Adrenal gland (tissue), 19 donors: ENCODE measurements around the gene PTRHD1. TPM values are rescaled to one million over a fixed set of nuclear protein-coding genes. Genes with fewer than 3 reads are reported as not detected.

Experiments used
- DNase-seq, 7 donors: peaks; one replicate each; pipeline ENCODE4 v3.0.0-alpha.2; 2019 to 2020
- H3K27ac ChIP-seq, 5 donors: fragments of 200-600 bp; sonication (generic) in 4 of 5; 1 replicate in 3 of 5; 2 replicates in 2 of 5; pipeline versions ENCODE4 v1.5.1 to v1.8.0; 2016 to 2020; ENCODE audit warnings: mild to moderate bottlenecking in 1 of 5
- H3K27me3 ChIP-seq: fragments of 200-600 bp; 2 replicates; pipeline ENCODE4 v1.8.0; 2021
- H3K36me3 ChIP-seq, 2 donors: fragments of 200-600 bp; replicated peaks in 1 of 2; 1 replicate in 1 of 2; 2 replicates in 1 of 2; pipeline versions ENCODE4 v1.5.1 to v1.8.0; 2018 to 2022
- H3K4me1 ChIP-seq, 2 donors: fragments of 200-600 bp; replicated peaks in 1 of 2; 1 replicate in 1 of 2; 2 replicates in 1 of 2; pipeline versions ENCODE4 v1.5.1 to v1.8.0; 2018 to 2021
- H3K4me3 ChIP-seq, 4 donors: fragments of 200-600 bp; sonication (generic) in 3 of 4; one replicate each; pipeline ENCODE4 v1.5.1; 2016 to 2018
- H3K9me3 ChIP-seq, 3 donors: fragments of 200-600 bp; sonication (generic) in 1 of 3; replicated peaks in 1 of 3; 1 replicate in 2 of 3; 2 replicates in 1 of 3; pipeline versions ENCODE4 v1.5.1 to v1.8.0; 2016 to 2021
- POLR2A ChIP-seq, 2 donors: fragments of 450-650 bp; IDR thresholded peaks; one replicate each; pipeline ENCODE4 v1.6.1; 2017; ENCODE audit warnings: antibody characterized with exemption in 2 of 2, mild to moderate bottlenecking in 2 of 2, moderate library complexity in 1 of 2
- WGBS, 4 donors: extraction: QIAGEN DNeasy Blood & Tissue Kit in 2 of 4; methylation state at CpG; one replicate each; pipeline versions ENCODE4 v1.1.5 to v1.1.7; 2013 to 2017; 5-methylcytosine and 5-hydroxymethylcytosine counted together
- intact Hi-C, 2 donors: fragments of 100-400 bp; cut with DNase I; formaldehyde crosslinking; loops; one replicate each; pipeline versions ENCODE4 v1.14.1 to v1.15.0; 2022 to 2023
- long read RNA-seq, 10 donors: library from polyadenylated mRNA in 3 of 10; unstranded in 2 of 10; stranded (forward) in 1 of 10; transcript quantifications; one replicate each; pipeline ENCODE4 v2.0.0 and lab custom pipeline, GENCODE V29; 2021 to 2026
- polyA plus RNA-seq, 3 donors: library from polyadenylated mRNA; stranded (reverse); fragments of 200-250 nt in 2 of 3; fragments of 350-450 nt in 1 of 3; fragmentation: Illumina TruSeq in 1 of 3; extraction: RNeasy Lipid Tissue Mini Kit (QIAGEN cat#74804) in 1 of 3; gene quantifications; one replicate each; pipeline ENCODE4 v1.2.3, GENCODE V29; 2013 to 2014
- total RNA-seq, 9 donors: library from RNA; depleted of rRNA in 4 of 9; stranded (reverse); fragments of >200 nt in 4 of 9; fragments of 120-200 nt in 1 of 9; fragmentation: NEBNext Ultra II Directional in 1 of 9; extraction: Animal tissue kit (Norgen Biotek cat#: 25700) in 1 of 9; gene quantifications; one replicate each; pipeline versions ENCODE4 v1.1.0 to v1.2.4, GENCODE V29; 2013 to 2023
- TF ChIP-seq, protein P1 (sequence below), 6 experiments: fragments of 450-650 bp in 4 of 6; fragments of 200-600 bp in 2 of 6; sonication (generic) in 1 of 6; IDR thresholded peaks; 1 replicate in 5 of 6; 2 replicates in 1 of 6; pipeline versions ENCODE4 v1.5.1 to v1.8.0; 2016 to 2021; ENCODE audit warnings: antibody characterized with exemption in 6 of 6, mild to moderate bottlenecking in 2 of 6, moderate library complexity in 1 of 6
- donor health status: healthy with polysubstance abuse.
- donor health status: Bipolar disorder and iron deficiency.
- donor health status: DM: yes; HTN: yes; CAD: no.
- donor health status: DM: no; HTN: no; CAD: no.
- donor health status: DM: no; HTN: no; CAD: no.
- donor health status: DM: yes; HTN: yes; CAD: no.

PTRHD1 gene
- total RNA-seq: 10 to 100 TPM; 36.9 to 87.3 (median 59.3) TPM
- polyA plus RNA-seq: 10 to 100 TPM; 18.6 to 52.9 (median 33.4) TPM
- long read RNA-seq, donor 1, transcript PTRHD1-201 (2 exons, 1,105 nt): major isoform, 106 of 106 reads
- long read RNA-seq, donor 1, partial matches to known transcripts: 0 of 106 reads
- long read RNA-seq, donor 1, other reads (novel, unspliced or antisense): 0 of 106 reads
- long read RNA-seq, donor 2, transcript PTRHD1-201 (2 exons, 1,105 nt): major isoform, 75 of 75 reads
- long read RNA-seq, donor 2, partial matches to known transcripts: 0 of 75 reads
- long read RNA-seq, donor 2, other reads (novel, unspliced or antisense): 0 of 75 reads
- long read RNA-seq, donor 3, transcript PTRHD1-201 (2 exons, 1,105 nt): major isoform, 72 of 72 reads
- long read RNA-seq, donor 3, partial matches to known transcripts: 0 of 72 reads
- long read RNA-seq, donor 3, other reads (novel, unspliced or antisense): 0 of 72 reads
- long read RNA-seq, donor 4, transcript PTRHD1-201 (2 exons, 1,105 nt): major isoform, 112 of 114 reads
- long read RNA-seq, donor 4, partial matches to known transcripts: 0 of 114 reads
- long read RNA-seq, donor 4, other reads (novel, unspliced or antisense): 1 of 114 reads
- long read RNA-seq, donor 5, transcript PTRHD1-201 (2 exons, 1,105 nt): major isoform, 118 of 120 reads
- long read RNA-seq, donor 5, partial matches to known transcripts: 1 of 120 reads
- long read RNA-seq, donor 5, other reads (novel, unspliced or antisense): 1 of 120 reads
- long read RNA-seq, donor 6, transcript PTRHD1-201 (2 exons, 1,105 nt): major isoform, 92 of 92 reads
- long read RNA-seq, donor 6, partial matches to known transcripts: 0 of 92 reads
- long read RNA-seq, donor 6, other reads (novel, unspliced or antisense): 0 of 92 reads
- long read RNA-seq, donor 7, transcript PTRHD1-201 (2 exons, 1,105 nt): major isoform, 38 of 43 reads
- long read RNA-seq, donor 7, partial matches to known transcripts: 5 of 43 reads
- long read RNA-seq, donor 7, other reads (novel, unspliced or antisense): 0 of 43 reads
- long read RNA-seq, donor 8, transcript PTRHD1-201 (2 exons, 1,105 nt): major isoform, 100 of 110 reads
- long read RNA-seq, donor 8, partial matches to known transcripts: 10 of 110 reads
- long read RNA-seq, donor 8, other reads (novel, unspliced or antisense): 0 of 110 reads
- long read RNA-seq, donor 9, transcript PTRHD1-201 (2 exons, 1,105 nt): major isoform, 80 of 80 reads
- long read RNA-seq, donor 9, partial matches to known transcripts: 0 of 80 reads
- long read RNA-seq, donor 9, other reads (novel, unspliced or antisense): 0 of 80 reads
- long read RNA-seq, donor 10, transcript PTRHD1-201 (2 exons, 1,105 nt): major isoform, 37 of 37 reads
- long read RNA-seq, donor 10, partial matches to known transcripts: 0 of 37 reads
- long read RNA-seq, donor 10, other reads (novel, unspliced or antisense): 0 of 37 reads

- Histone ChIP-seq H3K27me3 (no peaks in the 10 kb centered on the region), H3K9me3 (no peaks in the 10 kb centered on the region), H3K27ac (peak within 1 kb of the TSS; percentile 92 to 98 (median 97)), H3K4me1 (peaks cover 0 to 18% of the 10 kb centered on the region in 2 donors), H3K36me3 (peaks cover 0 to 4% of the 10 kb centered on the region in 2 donors), H3K4me3 (peak within 1 kb of the TSS; percentile 67 to 86 (median 82))
- intact Hi-C loops: loop anchor here in 1 of 2 donors (10.0 kb wide), 1 partner anchor 298 kb away; the partner anchor contains the start of gene NCOA1
- peak; percentile 30 to 72 for TF ChIP-seq POLR2A (IDR thresholded peaks at IDR 0.05)
- TF ChIP-seq, protein P1, sequence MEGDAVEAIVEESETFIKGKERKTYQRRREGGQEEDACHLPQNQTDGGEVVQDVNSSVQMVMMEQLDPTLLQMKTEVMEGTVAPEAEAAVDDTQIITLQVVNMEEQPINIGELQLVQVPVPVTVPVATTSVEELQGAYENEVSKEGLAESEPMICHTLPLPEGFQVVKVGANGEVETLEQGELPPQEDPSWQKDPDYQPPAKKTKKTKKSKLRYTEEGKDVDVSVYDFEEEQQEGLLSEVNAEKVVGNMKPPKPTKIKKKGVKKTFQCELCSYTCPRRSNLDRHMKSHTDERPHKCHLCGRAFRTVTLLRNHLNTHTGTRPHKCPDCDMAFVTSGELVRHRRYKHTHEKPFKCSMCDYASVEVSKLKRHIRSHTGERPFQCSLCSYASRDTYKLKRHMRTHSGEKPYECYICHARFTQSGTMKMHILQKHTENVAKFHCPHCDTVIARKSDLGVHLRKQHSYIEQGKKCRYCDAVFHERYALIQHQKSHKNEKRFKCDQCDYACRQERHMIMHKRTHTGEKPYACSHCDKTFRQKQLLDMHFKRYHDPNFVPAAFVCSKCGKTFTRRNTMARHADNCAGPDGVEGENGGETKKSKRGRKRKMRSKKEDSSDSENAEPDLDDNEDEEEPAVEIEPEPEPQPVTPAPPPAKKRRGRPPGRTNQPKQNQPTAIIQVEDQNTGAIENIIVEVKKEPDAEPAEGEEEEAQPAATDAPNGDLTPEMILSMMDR (IDR thresholded peaks at IDR 0.05): peak; percentile 41 to 77 (median 70)
- 0 to 1% (median 0%) methylated on average over 22 to 74 of the region's 74 CpGs for WGBS, 4 donors
- DNase-seq: peak; percentile 95 to 98 (median 97)
Observed at GRCh38 chr2:24792874-24793760, at the start of gene PTRHD1, which contains the start of gene CENPO. Gene PTRHD1, minus strand, starts transcription at chr2:24793391. Its CDS starts 14 bp downstream, at chr2:24793377. Gene CENPO, plus strand, starts transcription at chr2:24793425. Its CDS starts 495 bp downstream, at chr2:24793920.

GRCh38 chr2:24842081-24843050 is 49.2 kb upstream of the PTRHD1 start:
- Histone ChIP-seq H3K4me3 (no peak overlapping the region), H3K9me3 (no peaks in the 10 kb centered on the region), H3K27ac (no peak overlapping the region), H3K36me3 (no peaks in the 10 kb centered on the region), H3K4me1 (no peaks in the 10 kb centered on the region), H3K27me3 (no peaks in the 10 kb centered on the region)
- TF ChIP-seq, protein P1 (IDR thresholded peaks at IDR 0.05): no peak
- no peak for TF ChIP-seq POLR2A (IDR thresholded peaks at IDR 0.05)
- WGBS, 4 donors: 94 to 96% (median 95%) methylated on average over 28 to 39 of the region's 39 CpGs
- DNase-seq: no peak
- intact Hi-C loops: no loop called here
